ENCODE results near the gene PSMA2. TPM values are rescaled to one million over a fixed set of nuclear protein-coding genes. Genes with fewer than 3 reads are reported as not detected.

Gene PSMA2
- total RNA-seq, 4 donors from 2014 or later = 178 to 246 (median 209) TPM

DNA sequence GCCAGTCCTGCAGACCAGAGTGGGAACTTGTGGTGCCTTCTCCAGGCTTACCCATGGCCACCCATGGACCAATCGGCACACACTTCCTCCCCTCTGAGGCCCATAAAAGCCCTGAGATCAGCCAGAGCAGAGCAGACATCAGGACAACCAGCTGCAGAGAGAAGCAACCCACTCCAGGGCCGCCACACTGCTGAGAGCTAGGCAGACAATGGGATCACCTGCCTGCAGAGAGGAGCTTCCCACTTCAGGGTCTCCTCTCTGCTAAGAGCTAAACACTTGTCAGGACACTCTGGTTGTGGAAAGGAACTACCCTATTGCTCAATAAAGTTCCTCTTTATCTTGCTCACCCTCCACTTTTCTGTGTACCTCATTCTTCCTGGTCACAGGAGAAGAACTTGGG, 54.1 kb downstream of the PSMA2 start:
- Histone ChIP-seq H3K4me3 (no peak overlapping the region), H3K4me1 (no peaks in the 10 kb centered on the region), H3K36me3 (no peaks in the 10 kb centered on the region), H3K9me3 (no peaks in the 10 kb centered on the region), H3K27ac (no peak overlapping the region), H3K27me3 (no peaks in the 10 kb centered on the region)
- ATAC-seq = no peak
- in situ Hi-C loops (cut with MboI; ENCODE audit: low sequenced_read_pairs in 4 of 4) (no loop called here), intact Hi-C loops (cut with DNase I; ENCODE audit: low total_unique reads) (no loop called here)
- no peak for DNase-seq
- no peak for TF ChIP-seq POLR2A (IDR thresholded peaks at IDR 0.05)
- TF ChIP-seq, protein P1, sequence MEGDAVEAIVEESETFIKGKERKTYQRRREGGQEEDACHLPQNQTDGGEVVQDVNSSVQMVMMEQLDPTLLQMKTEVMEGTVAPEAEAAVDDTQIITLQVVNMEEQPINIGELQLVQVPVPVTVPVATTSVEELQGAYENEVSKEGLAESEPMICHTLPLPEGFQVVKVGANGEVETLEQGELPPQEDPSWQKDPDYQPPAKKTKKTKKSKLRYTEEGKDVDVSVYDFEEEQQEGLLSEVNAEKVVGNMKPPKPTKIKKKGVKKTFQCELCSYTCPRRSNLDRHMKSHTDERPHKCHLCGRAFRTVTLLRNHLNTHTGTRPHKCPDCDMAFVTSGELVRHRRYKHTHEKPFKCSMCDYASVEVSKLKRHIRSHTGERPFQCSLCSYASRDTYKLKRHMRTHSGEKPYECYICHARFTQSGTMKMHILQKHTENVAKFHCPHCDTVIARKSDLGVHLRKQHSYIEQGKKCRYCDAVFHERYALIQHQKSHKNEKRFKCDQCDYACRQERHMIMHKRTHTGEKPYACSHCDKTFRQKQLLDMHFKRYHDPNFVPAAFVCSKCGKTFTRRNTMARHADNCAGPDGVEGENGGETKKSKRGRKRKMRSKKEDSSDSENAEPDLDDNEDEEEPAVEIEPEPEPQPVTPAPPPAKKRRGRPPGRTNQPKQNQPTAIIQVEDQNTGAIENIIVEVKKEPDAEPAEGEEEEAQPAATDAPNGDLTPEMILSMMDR (IDR thresholded peaks at IDR 0.05 in 4 of 5, conservative IDR thresholded peaks at IDR 0.05 in 1 of 5) = no peak

DNA sequence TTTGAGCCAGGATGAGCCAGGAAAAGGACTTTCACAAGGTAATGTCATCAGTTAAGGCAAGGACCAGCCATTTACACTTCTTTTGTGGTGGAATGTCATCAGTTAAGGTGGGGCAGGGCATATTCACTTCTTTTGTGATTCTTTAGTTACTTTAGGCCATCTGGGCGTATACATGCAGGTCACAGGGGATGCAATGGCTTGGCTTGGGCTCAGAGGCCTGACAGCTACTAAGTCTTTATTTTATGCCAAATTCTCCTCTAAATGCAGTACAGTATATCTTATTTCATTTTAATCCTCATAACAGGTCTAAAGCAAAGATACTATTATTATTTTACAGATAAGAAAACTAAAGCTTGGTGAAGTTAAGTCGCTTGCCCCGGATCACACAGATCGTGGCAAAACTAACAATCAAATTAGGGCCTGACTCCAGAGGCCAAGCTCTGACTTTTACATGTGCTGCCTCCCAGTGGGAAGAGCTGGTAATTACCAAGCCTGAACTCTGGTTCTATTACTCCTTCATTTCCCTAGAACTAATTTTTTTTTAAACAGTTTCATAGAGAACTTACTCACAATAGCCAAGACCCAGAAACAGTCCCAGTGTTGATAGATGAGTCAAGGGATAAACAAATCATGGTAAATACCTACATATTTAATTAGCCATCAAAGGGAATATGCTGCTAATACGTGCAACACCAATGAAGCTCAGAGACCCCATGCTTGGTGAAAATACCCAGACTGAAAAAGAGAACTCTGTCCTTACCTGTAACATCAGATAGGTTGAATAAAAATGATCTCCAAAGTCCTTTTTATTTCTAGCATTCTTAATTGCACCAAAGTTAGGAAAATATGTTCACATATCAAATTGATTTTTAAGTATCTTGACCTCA, 55.5 kb downstream of the PSMA2 start:
- ATAC-seq (peak in 1 of 2 donors; percentile 60), DNase-seq (no peak)
- Histone ChIP-seq H3K27ac (no peak overlapping the region), H3K36me3 (no peaks in the 10 kb centered on the region), H3K9me3 (no peaks in the 10 kb centered on the region), H3K4me3 (no peak overlapping the region), H3K27me3 (no peaks in the 10 kb centered on the region), H3K4me1 (no peaks in the 10 kb centered on the region)
- intact Hi-C loops (cut with DNase I; ENCODE audit: low total_unique reads) (loop anchor here (1.0 kb wide), 1 partner anchor 936 kb away; no protein-coding TSS in a partner anchor), in situ Hi-C loops (cut with MboI; ENCODE audit: low sequenced_read_pairs in 4 of 4) (no loop called here)
- no peak for TF ChIP-seq POLR2A (IDR thresholded peaks at IDR 0.05)
- TF ChIP-seq, protein P1 (IDR thresholded peaks at IDR 0.05 in 4 of 5, conservative IDR thresholded peaks at IDR 0.05 in 1 of 5) = peak; percentile 32 to 68 (median 42)

DNA sequence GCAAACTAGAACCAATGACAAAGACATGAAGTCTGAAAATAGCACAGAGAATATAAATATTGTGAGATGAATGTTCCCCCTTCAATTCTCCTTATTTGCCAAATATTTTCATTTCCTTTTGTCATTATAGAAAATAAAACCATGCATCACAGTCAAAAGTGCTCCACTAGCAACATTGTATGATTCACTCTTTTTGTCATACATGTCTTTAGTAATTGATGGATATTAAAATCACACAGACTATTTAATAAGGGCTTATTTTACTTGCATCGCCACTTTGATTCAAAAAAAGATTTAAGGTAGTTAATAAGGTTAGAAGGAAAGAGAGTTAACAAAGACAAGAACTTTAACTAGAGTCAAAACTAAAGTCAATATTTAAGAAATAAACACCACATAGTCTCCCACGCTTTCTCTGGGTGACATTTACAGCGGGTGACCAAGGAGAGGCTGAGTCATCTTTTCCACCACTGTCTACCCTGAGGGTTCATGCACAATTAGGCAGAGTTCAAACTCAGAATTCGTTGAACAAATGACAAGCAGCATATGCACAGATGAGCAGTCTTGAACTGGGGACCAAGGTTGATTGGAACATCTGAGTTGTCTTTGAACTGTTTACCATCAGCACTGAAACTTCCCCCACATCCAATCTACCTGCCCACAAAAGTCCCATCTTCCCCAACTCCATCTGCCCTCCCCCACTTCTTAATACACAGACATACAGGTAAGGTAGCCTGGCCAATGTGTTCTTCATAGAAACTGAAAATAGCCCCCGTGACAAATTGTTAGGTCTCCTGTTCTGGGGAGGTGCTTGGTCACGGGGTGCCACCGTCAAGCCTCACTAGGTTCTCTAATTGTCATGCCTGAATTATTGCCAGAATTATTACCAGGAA, 62.6 kb downstream of the PSMA2 start:
- no peak overlapping the region for H3K4me3 ChIP-seq
- DNase-seq = no peak
- in situ Hi-C loops (cut with MboI; ENCODE audit: low sequenced_read_pairs in 4 of 4) = no loop called here
- H3K9me3 ChIP-seq = no peaks in the 10 kb centered on the region
- no peak overlapping the region for H3K27ac ChIP-seq
- TF ChIP-seq, protein P1 (IDR thresholded peaks at IDR 0.05 in 4 of 5, conservative IDR thresholded peaks at IDR 0.05 in 1 of 5) = no peak
- no peak for TF ChIP-seq POLR2A (IDR thresholded peaks at IDR 0.05)
- H3K36me3 ChIP-seq = no peaks in the 10 kb centered on the region
- intact Hi-C loops (cut with DNase I; ENCODE audit: low total_unique reads) = no loop called here
- no peaks in the 10 kb centered on the region for H3K4me1 ChIP-seq
- no peaks in the 10 kb centered on the region for H3K27me3 ChIP-seq
- no peak for ATAC-seq

DNA sequence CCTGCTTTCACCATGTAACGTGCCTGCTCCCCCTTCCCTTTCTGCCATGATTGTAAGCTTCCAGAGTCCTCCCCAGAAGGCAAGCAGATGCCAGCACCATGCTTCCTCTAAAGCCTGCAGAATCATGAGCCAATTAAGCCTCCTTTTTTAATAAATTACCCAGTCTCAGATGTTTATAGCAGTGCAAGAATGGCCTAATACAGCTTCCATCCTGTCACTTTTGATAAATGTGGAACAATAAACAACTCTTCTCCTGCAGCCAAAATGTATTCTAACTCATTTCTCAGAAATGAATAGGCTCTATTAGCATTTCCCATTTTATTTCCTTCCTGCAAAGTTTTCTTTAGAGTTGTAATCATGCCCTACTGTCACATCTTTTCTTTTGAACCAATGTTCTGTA, 63.5 kb downstream of the PSMA2 start:
- no peak for ATAC-seq
- TF ChIP-seq, protein P1 (IDR thresholded peaks at IDR 0.05 in 4 of 5, conservative IDR thresholded peaks at IDR 0.05 in 1 of 5) = no peak
- Histone ChIP-seq H3K27me3 (no peaks in the 10 kb centered on the region), H3K4me3 (no peak overlapping the region), H3K36me3 (no peaks in the 10 kb centered on the region), H3K9me3 (no peaks in the 10 kb centered on the region), H3K4me1 (no peaks in the 10 kb centered on the region), H3K27ac (no peak overlapping the region)
- in situ Hi-C loops (cut with MboI; ENCODE audit: low sequenced_read_pairs in 4 of 4) (no loop called here), intact Hi-C loops (cut with DNase I; ENCODE audit: low total_unique reads) (no loop called here)
- no peak for DNase-seq

Other genes with a start within 250 kb of the PSMA2 start
- 10 to 100 TPM in 1 of 4 donors, 1 to 10 TPM in 3; 4.6 to 13.5 (median 8.0) TPM for gene C7orf25, start 20.1 kb downstream of the PSMA2 start, total RNA-seq
- 10 to 100 TPM; 42.6 to 59.2 (median 56.8) TPM for gene MRPL32, start 202 bp upstream of the PSMA2 start, total RNA-seq
- 1 to 10 TPM; 1.2 to 3.9 (median 2.0) TPM for gene HECW1, start 180.5 kb upstream of the PSMA2 start, total RNA-seq

All from gastrocnemius medialis (tissue), 4 donors.